HepG2 (cell line): Measurements from ENCODE around the gene VIT. TPM values are rescaled to one million over a fixed set of nuclear protein-coding genes. Genes with fewer than 3 reads are reported as not detected.

Experiments used
- ATAC-seq: fragments of 200-7000 bp; cut with Tn5 transposase; 3 replicates; pipeline ENCODE4 v1.9.1; 2020; ENCODE audit warnings: mild to moderate bottlenecking, moderate library complexity
- BruUV-seq: library from RNA; stranded (reverse); fragments of 400-500 nt; replicated peaks from 2 replicates; lab custom pipeline; 2021; lab: Mats Ljungman, UMichigan
- CTCF ChIA-PET: fragments of 300-600 bp; formaldehyde crosslinking; extraction: SDS; loops from one replicate; lab custom pipeline; 2021; ENCODE audit warnings: low total read pairs, inconsistent platforms, low intra/inter-chr PET ratio; lab: Yijun Ruan, JAX
- POLR2A ChIA-PET: fragments of 350-600 bp; sonication (Branson Sonifier 250); formaldehyde crosslinking; loops from one replicate; lab custom pipeline; 2020; ENCODE audit warnings: antibody characterized with exemption, inconsistent platforms; lab: Yijun Ruan, JAX
- DNase-seq: peaks from one replicate; pipeline ENCODE4 v3.0.0-alpha.2; 2015; ENCODE audit warnings: low spot score
- FAIRE-seq: peaks from 3 replicates; lab custom pipeline; 2011; peaks lifted over from hg19 to GRCh38; lab: Jason Lieb, UNC
- H2AFZ ChIP-seq: one replicate; pipeline ENCODE4 v1.6.1; 2011; ENCODE audit warnings: low read length, inconsistent platforms
- H3K27ac ChIP-seq: fragments of 300-600 bp; 3 replicates; pipeline ENCODE4 v1.8.0; 2011; ENCODE audit warnings: mixed run types, mild to moderate bottlenecking, mixed read lengths, low read length, inconsistent platforms; ENCODE audit not compliant: insufficient read depth; ENCODE audit errors: extremely low read length
- H3K27me3 ChIP-seq, 2 experiments: fragments of 200-600 bp in 1 of 2; 2 replicates in 1 of 2; 3 replicates in 1 of 2; pipeline versions ENCODE4 v1.6.0 to v1.8.0; 2011; ENCODE audit warnings: low read length in 2 of 2, mild to moderate bottlenecking in 2 of 2, moderate library complexity in 2 of 2, inconsistent platforms in 1 of 2; ENCODE audit not compliant: insufficient read depth in 2 of 2, control insufficient read depth in 1 of 2
- H3K36me3 ChIP-seq, 2 experiments: fragments of 200-600 bp in 1 of 2; replicated peaks in 1 of 2; 2 replicates in 1 of 2; 3 replicates in 1 of 2; pipeline versions ENCODE4 v1.5.1 to v1.8.0; 2011; ENCODE audit warnings: low read length in 2 of 2, inconsistent platforms in 1 of 2; ENCODE audit not compliant: insufficient read depth in 2 of 2, control insufficient read depth in 1 of 2
- H3K4me1 ChIP-seq: 2 replicates; pipeline ENCODE4 v1.5.1; 2012; ENCODE audit warnings: low read length, inconsistent platforms; ENCODE audit not compliant: insufficient read depth
- H3K4me2 ChIP-seq: 2 replicates; pipeline ENCODE4 v1.6.0; 2011; ENCODE audit warnings: low read depth, low read length, inconsistent platforms
- H3K4me3 ChIP-seq, 3 experiments: fragments of 200-600 bp in 1 of 3; sonication (generic), shearing (Covaris generic) in 1 of 3; replicated peaks in 1 of 3; 2 replicates each; pipeline ENCODE4 v1.5.1; 2011 to 2016; ENCODE audit warnings: low read length in 3 of 3, inconsistent platforms in 2 of 3, low read depth in 2 of 3, mild to moderate bottlenecking in 2 of 3, control low read depth in 1 of 3, mixed read lengths in 1 of 3; ENCODE audit not compliant: insufficient read depth in 1 of 3
- H3K79me2 ChIP-seq: one replicate; pipeline ENCODE4 v1.6.1; 2011; ENCODE audit warnings: low read length, inconsistent platforms; ENCODE audit not compliant: insufficient read depth
- H3K9ac ChIP-seq: 2 replicates; pipeline ENCODE4 v1.6.0; 2011; ENCODE audit warnings: mild to moderate bottlenecking, low read depth, low read length, inconsistent platforms; ENCODE audit not compliant: insufficient read depth
- H3K9me3 ChIP-seq: 2 replicates; pipeline ENCODE4 v1.5.1; 2012; ENCODE audit warnings: mild to moderate bottlenecking, low read length
- H4K20me1 ChIP-seq: 2 replicates; pipeline ENCODE4 v1.6.0; 2011; ENCODE audit warnings: inconsistent platforms, mild to moderate bottlenecking, low read length, moderate library complexity; ENCODE audit not compliant: insufficient read depth
- CREBL2 ChIP-seq: sonication (generic); formaldehyde crosslinking; IDR thresholded peaks from 2 replicates; pipeline ENCODE4 v1.8.1; 2023; ENCODE audit warnings: missing genetic modification reagents, mild to moderate bottlenecking, borderline replicate concordance
- HNRNPK ChIP-seq: fragments of 200-400 bp; formaldehyde crosslinking; IDR thresholded peaks from 2 replicates; pipeline ENCODE4 v1.6.1; 2018; ENCODE audit warnings: low read length, low read depth, moderate library complexity, mild to moderate bottlenecking; ENCODE audit not compliant: poor library complexity, severe bottlenecking
- ISL2 ChIP-seq: sonication (generic); formaldehyde crosslinking; IDR thresholded peaks from 2 replicates; pipeline ENCODE4 v1.5.0; 2020; ENCODE audit warnings: missing genetic modification reagents
- KDM3A ChIP-seq: IDR thresholded peaks from 2 replicates; pipeline ENCODE4 v1.6.1; 2018; ENCODE audit warnings: low read depth, missing compliant biosample characterization
- ZBTB38 ChIP-seq: sonication (generic); formaldehyde crosslinking; IDR thresholded peaks from 2 replicates; pipeline ENCODE4 v1.5.1; 2020; ENCODE audit warnings: mild to moderate bottlenecking, missing genetic modification reagents
- ZNF598 ChIP-seq: sonication (generic); formaldehyde crosslinking; IDR thresholded peaks from 2 replicates; pipeline ENCODE4 v1.5.1; 2020; ENCODE audit warnings: mild to moderate bottlenecking, missing genetic modification reagents, borderline replicate concordance
- WGBS: methylation state at CpG from one replicate; pipeline ENCODE4 v1.1.6; 2017; ENCODE audit warnings: low lambda C conversion rate; 5-methylcytosine and 5-hydroxymethylcytosine counted together
- in situ Hi-C: cut with HindIII; loops from 2 replicates; pipeline ENCODE4 v1.10.0; 2017; ENCODE audit warnings: low pct_unique_long_range_greater_than_20kb; ENCODE audit not compliant: extremely low pct_ligation_motif_present
- intact Hi-C: fragments of 100-400 bp; cut with micrococcal nuclease; formaldehyde crosslinking; loops from one replicate; pipeline ENCODE4 v1.10.0; 2022; ENCODE audit not compliant: unreplicated experiment
- polyA plus RNA-seq, 8 experiments: library from polyadenylated mRNA; depleted of rRNA in 3 of 8; stranded (reverse) in 7 of 8; unstranded in 1 of 8; fragments of >200 nt; fragmentation: Illumina TruSeq in 4 of 8; extraction: Trizol in 4 of 8; gene quantifications; 2 replicates each; pipeline versions ENCODE4 v1.2.1 to v1.2.3, GENCODE V29; 2011 to 2016; ENCODE audit warnings: low read depth in 4 of 8, missing spikeins in 1 of 8, mixed read lengths in 1 of 8; ENCODE audit not compliant: insufficient read depth in 1 of 8
- total RNA-seq, 5 experiments: library from RNA; depleted of rRNA; stranded (reverse); fragments of >200 nt; fragmentation: Illumina TruSeq; extraction: Trizol; gene quantifications; 2 replicates each; pipeline ENCODE4 v1.2.3, GENCODE V29; 2016; ENCODE audit warnings: low read depth in 1 of 5
- TF ChIP-seq, protein P1 (sequence below): sonication (generic); formaldehyde crosslinking; IDR thresholded peaks from 2 replicates; pipeline ENCODE4 v1.4.0; 2020; ENCODE audit warnings: missing genetic modification reagents, borderline replicate concordance

VIT gene
- total and polyA plus RNA-seq, 2 of the 13 experiments (the other 11 are each of a cell fraction or from before 2014, with no cell fraction given): not detected

DNA sequence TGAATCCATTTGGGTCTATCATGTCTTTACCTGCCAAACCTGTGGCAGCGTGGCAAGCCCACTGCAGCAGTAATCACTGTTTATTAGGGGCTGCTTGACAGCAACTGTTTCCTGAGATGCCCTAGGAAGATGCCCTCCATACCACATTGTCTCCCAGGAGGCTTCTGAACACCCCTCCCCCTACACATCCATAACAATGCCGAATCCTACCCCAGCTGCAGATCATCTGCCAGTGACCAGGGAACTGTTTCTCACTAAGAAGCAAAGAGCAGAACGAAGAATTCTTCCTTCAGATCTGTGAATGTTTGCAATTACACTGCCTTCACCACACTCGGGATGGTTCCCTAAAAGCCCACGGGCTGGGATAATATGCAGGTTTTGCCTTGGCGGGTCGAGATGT, 127.8 kb downstream of the VIT start:
- Histone ChIP-seq H3K79me2 (no peaks in the 10 kb centered on the region), H3K4me2 (no peak overlapping the region), H3K4me3 (no peak overlapping the region), H2AFZ (no peak overlapping the region), H3K9ac (no peak overlapping the region), H4K20me1 (no peaks in the 10 kb centered on the region), H3K4me1 (peaks cover 31% of the 10 kb centered on the region), H3K27ac (no peak overlapping the region), H3K9me3 (no peaks in the 10 kb centered on the region), H3K27me3 (peaks cover 0 to 3% of the 10 kb centered on the region in 2 experiments; a peak in 1 of 5 replicates), H3K36me3 (no peaks in the 10 kb centered on the region)
- no peak for TF ChIP-seq CREBL2 (CRISPR knock-in tag)
- no peak for TF ChIP-seq KDM3A
- TF ChIP-seq, protein P1, sequence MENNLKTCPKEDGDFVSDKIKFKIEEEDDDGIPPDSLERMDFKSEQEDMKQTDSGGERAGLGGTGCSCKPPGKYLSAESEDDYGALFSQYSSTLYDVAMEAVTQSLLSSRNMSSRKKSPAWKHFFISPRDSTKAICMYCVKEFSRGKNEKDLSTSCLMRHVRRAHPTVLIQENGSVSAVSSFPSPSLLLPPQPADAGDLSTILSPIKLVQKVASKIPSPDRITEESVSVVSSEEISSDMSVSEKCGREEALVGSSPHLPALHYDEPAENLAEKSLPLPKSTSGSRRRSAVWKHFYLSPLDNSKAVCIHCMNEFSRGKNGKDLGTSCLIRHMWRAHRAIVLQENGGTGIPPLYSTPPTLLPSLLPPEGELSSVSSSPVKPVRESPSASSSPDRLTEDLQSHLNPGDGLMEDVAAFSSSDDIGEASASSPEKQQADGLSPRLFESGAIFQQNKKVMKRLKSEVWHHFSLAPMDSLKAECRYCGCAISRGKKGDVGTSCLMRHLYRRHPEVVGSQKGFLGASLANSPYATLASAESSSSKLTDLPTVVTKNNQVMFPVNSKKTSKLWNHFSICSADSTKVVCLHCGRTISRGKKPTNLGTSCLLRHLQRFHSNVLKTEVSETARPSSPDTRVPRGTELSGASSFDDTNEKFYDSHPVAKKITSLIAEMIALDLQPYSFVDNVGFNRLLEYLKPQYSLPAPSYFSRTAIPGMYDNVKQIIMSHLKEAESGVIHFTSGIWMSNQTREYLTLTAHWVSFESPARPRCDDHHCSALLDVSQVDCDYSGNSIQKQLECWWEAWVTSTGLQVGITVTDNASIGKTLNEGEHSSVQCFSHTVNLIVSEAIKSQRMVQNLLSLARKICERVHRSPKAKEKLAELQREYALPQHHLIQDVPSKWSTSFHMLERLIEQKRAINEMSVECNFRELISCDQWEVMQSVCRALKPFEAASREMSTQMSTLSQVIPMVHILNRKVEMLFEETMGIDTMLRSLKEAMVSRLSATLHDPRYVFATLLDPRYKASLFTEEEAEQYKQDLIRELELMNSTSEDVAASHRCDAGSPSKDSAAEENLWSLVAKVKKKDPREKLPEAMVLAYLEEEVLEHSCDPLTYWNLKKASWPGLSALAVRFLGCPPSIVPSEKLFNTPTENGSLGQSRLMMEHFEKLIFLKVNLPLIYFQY (CRISPR knock-in tag): no peak
- no peak for TF ChIP-seq HNRNPK
- no peak for TF ChIP-seq ISL2 (CRISPR knock-in tag)
- no peak for TF ChIP-seq ZNF598 (CRISPR knock-in tag)
- no peak for TF ChIP-seq ZBTB38 (CRISPR knock-in tag)
- ChIA-PET CTCF (no interaction called here), POLR2A (no interaction called here)
- in situ Hi-C loops (no loop called here), intact Hi-C loops (loop anchor here (5.0 kb wide), 1 partner anchor 93 kb away; no protein-coding TSS in a partner anchor)
- 45% methylated on average over 7 of the region's 7 CpGs for WGBS
- DNase-seq (no peak), FAIRE-seq (no peak), ATAC-seq (no peak)
- BruUV-seq: no TSS peak
